Left ventricle myocardium inferior (tissue), 1 donor: ENCODE measurements around the gene TOX4. TPM values are rescaled to one million over a fixed set of nuclear protein-coding genes. Genes with fewer than 3 reads are reported as not detected.

Experiments used
- DNase-seq: peaks from one replicate; pipeline ENCODE4 v3.0.0-alpha.2; 2020
- H3K27ac ChIP-seq: fragments of 200-600 bp; replicated peaks from 2 replicates; pipeline ENCODE4 v1.8.0; 2021
- H3K27me3 ChIP-seq: fragments of 200-600 bp; 2 replicates; pipeline ENCODE4 v1.8.0; 2021; ENCODE audit warnings: low read depth
- H3K36me3 ChIP-seq: fragments of 200-600 bp; 2 replicates; pipeline ENCODE4 v1.8.0; 2021
- H3K4me1 ChIP-seq: fragments of 200-600 bp; 2 replicates; pipeline ENCODE4 v1.8.0; 2021
- H3K4me3 ChIP-seq: fragments of 200-600 bp; 2 replicates; pipeline ENCODE4 v1.8.0; 2021; ENCODE audit warnings: mild to moderate bottlenecking, moderate library complexity
- H3K9me3 ChIP-seq: fragments of 200-600 bp; replicated peaks from 2 replicates; pipeline ENCODE4 v1.8.0; 2021
- intact Hi-C: fragments of 100-400 bp; cut with micrococcal nuclease; formaldehyde crosslinking; loops from one replicate; pipeline ENCODE4 v1.11.0; 2022
- total RNA-seq: library from RNA; stranded (reverse); fragmentation: NEBNext Ultra II Directional; extraction: Animal tissue kit (Norgen Biotek cat#: 25700); gene quantifications from one replicate; pipeline ENCODE4 v1.2.1, GENCODE V29; 2021
- TF ChIP-seq, protein P1 (sequence below): fragments of 200-600 bp; IDR thresholded peaks from 2 replicates; pipeline ENCODE4 v1.8.0; 2021; ENCODE audit warnings: antibody characterized with exemption, mild to moderate bottlenecking, borderline replicate concordance
- donor health status: DM: no; HTN: yes; CAD: no; lungs with severe emphysema.

The TOX4 gene
- total RNA-seq, 1 donor from 2014 or later: 84.8 TPM

DNA sequence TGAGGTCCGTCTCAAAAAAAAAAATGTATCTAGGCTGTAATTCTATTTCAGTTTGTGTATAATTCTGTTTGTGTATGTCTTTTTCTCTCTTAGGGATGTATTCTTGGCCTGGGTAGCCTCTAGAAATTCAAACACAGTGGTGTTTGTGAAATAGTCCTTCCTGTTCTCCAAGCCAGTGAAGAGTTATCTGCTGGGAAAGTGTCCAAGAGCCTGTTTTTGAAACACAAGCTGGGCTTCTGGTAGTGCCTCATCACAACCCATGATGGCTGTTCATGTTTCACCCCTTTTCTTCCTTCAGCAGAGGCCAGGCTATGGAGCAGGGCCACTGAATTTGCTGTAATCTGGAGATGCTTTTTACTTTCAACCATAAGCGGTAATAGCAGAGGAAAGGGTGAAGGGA lies 19.5 kb downstream of the TOX4 start:
- Histone ChIP-seq H3K4me1 (no peaks in the 10 kb centered on the region), H3K27ac (no peak overlapping the region), H3K27me3 (no peaks in the 10 kb centered on the region), H3K9me3 (no peaks in the 10 kb centered on the region), H3K4me3 (no peak overlapping the region), H3K36me3 (peaks cover 97% of the 10 kb centered on the region)
- TF ChIP-seq, protein P1, sequence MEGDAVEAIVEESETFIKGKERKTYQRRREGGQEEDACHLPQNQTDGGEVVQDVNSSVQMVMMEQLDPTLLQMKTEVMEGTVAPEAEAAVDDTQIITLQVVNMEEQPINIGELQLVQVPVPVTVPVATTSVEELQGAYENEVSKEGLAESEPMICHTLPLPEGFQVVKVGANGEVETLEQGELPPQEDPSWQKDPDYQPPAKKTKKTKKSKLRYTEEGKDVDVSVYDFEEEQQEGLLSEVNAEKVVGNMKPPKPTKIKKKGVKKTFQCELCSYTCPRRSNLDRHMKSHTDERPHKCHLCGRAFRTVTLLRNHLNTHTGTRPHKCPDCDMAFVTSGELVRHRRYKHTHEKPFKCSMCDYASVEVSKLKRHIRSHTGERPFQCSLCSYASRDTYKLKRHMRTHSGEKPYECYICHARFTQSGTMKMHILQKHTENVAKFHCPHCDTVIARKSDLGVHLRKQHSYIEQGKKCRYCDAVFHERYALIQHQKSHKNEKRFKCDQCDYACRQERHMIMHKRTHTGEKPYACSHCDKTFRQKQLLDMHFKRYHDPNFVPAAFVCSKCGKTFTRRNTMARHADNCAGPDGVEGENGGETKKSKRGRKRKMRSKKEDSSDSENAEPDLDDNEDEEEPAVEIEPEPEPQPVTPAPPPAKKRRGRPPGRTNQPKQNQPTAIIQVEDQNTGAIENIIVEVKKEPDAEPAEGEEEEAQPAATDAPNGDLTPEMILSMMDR: no peak
- intact Hi-C loops: no loop called here
- DNase-seq: no peak

DNA sequence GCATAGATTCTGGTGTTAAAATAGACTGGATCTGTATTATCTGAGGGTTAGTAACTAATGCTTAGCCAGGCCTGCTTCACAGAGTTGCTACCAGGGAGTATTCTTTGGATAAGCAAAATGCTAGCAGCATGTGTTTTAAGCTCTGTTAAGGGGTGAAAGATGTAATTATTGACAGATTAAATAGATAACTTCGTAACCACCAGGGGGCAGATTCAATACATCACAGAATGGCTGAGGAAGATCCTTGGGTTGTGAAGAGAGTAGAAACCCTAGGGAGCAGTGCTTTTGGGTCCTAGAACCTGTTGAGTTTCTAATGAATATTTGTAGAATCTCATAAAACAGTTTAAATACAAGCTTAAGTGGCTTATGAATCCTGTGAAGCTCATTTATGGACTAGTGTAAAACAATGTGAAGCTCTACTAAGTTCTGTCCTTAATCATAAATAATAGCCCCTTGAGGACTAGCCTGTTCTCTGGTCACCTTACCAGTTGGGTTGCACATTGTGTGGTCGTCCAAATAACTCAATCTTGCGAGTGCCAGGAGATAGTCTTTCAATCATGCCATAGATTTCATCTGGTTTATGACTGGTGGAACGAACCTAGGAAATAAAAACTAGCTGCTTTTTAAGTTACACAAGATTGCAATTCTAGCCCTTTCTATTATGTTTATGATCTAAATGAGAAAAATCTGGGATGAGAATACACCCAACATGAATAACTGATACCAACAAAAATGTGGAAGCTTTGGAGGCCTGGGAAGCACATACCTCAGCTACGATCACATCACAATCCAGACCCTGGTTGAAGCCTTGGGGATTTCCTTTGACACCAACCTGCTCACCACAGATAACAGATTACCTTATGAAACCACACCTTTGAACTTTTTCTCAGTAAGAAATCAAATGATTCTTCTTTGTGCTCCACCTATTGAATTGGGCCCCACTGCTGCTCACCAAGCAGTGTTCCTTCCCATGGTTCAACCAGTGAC lies 21.8 kb downstream of the TOX4 start:
- Histone ChIP-seq H3K27ac (no peak overlapping the region), H3K9me3 (no peaks in the 10 kb centered on the region), H3K36me3 (peaks cover 94% of the 10 kb centered on the region), H3K4me1 (no peaks in the 10 kb centered on the region), H3K27me3 (no peaks in the 10 kb centered on the region), H3K4me3 (no peak overlapping the region)
- TF ChIP-seq, protein P1: peak; percentile 52
- intact Hi-C loops: no loop called here
- no peak for DNase-seq

DNA sequence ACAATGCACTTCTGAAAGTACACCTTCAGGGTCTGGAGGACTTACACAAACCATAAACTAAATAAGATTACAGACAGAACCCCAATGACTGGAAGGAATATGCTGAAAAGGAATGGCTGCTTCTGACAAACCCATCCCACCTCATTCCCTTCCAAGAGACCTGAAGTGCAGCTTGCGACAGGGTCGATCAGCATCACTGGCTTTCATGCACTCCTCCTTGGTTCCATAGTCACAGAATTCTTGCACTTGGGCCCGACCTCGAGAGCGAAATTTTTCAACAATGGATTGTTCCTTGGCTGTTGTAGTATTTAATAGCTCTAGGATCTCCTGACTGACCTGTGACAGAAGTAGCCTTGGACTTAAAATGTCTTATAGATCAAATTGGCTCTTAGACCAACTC lies 24.6 kb downstream of the TOX4 start:
- H3K36me3 ChIP-seq: peaks cover 68% of the 10 kb centered on the region
- DNase-seq: no peak
- TF ChIP-seq, protein P1: no peak
- intact Hi-C loops: no loop called here
- H3K27ac ChIP-seq: no peak overlapping the region
- H3K27me3 ChIP-seq: no peaks in the 10 kb centered on the region
- H3K4me3 ChIP-seq: no peak overlapping the region
- no peaks in the 10 kb centered on the region for H3K4me1 ChIP-seq
- no peaks in the 10 kb centered on the region for H3K9me3 ChIP-seq

DNA sequence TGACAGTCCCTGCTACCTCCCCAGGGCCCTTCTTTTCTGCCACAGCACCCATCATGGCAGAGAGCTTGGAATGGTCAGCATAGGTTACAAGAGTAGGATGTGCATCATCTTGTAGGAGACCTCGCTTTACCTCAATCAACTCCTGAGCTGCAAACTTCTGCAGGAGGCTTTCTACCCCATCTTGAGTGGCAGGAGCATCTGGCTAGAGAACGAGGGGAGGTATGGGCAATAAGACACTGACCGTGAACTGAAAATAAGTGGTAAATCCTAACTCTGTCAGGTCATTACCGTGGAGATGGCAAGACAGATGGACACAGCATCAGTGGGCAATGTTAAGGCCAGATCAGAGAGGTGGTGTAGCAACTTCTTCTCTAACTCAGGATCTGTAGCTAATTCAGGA lies 26.4 kb downstream of the TOX4 start:
- Histone ChIP-seq H3K9me3 (no peaks in the 10 kb centered on the region), H3K4me1 (peaks cover 5% of the 10 kb centered on the region), H3K27me3 (no peaks in the 10 kb centered on the region), H3K27ac (no peak overlapping the region), H3K36me3 (peaks cover 61% of the 10 kb centered on the region), H3K4me3 (no peak overlapping the region)
- TF ChIP-seq, protein P1: no peak
- no peak for DNase-seq
- intact Hi-C loops: no loop called here

DNA sequence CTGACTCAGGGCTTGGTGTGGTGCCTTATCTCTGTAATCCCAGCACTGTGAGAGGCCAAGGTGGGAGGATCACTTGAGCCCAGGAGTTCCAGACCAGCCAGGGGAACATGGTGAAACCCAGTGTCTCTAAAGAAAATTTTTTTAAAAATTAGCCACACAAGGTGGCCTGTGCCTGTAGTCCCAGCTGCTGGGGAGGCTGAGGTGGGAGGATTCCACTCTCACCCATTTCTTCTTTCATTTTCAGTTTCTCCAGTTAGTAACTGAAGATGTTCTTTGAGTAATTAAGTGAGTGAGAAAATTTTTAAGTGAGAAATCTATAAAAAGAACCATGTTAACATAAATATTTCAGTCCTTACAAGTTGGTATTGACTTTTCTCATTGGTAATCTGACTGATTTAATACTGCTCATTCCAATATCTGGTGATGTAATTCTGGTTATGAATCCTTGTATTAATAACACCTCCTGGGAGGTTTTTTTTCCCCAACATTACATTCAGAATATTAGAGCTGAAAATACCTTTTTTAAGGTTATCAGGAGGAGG lies 28.1 kb downstream of the TOX4 start:
- DNase-seq: no peak
- no peaks in the 10 kb centered on the region for H3K9me3 ChIP-seq
- peaks cover 21% of the 10 kb centered on the region for H3K4me1 ChIP-seq
- no peak overlapping the region for H3K27ac ChIP-seq
- TF ChIP-seq, protein P1: no peak
- intact Hi-C loops: no loop called here
- no peaks in the 10 kb centered on the region for H3K27me3 ChIP-seq
- H3K36me3 ChIP-seq: peaks cover 45% of the 10 kb centered on the region
- no peak overlapping the region for H3K4me3 ChIP-seq
